ENCODE data around the gene CBX6. TPM values are rescaled to one million over a fixed set of nuclear protein-coding genes. Genes with fewer than 3 reads are reported as not detected.

Gene CBX6
- total and polyA plus RNA-seq, 8 donors, result 8.9 to 46.0 (median 25.9) TPM

DNA sequence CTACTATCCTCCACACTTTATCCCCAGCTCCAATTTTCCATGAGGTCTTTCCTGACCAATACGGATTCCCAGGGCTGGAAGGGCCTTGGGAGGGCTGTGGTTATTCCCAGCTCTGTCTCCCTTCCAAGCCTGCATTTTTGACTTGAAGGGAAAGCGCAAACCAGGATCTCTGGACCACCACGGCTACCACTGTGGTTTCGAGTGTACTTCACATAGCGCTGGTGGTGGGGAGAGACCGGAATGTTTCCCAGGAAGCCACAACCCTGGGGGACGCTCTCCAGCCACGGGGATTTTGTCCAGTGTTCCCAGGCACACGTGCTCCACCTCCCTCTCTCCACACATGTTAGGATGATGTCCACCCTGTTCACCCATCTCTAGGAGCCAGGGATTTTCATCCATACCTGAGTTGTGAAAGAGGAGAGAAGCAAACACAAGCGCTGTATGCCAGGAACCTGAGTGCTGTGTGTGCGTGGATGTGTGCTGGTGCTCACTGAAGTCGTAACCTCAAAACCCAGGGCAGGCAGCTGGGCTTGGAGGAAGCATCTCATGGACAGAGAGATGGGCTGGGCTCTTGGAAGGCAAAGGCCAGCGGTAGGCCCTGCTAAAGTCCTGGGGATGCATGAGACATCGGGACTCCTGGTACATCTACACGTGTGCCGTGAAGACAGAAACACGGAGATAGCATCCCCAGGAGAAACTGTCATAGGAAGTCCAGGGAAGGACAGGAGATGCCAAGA, 26.8 kb downstream of the CBX6 start:
- TF ChIP-seq POLR2AphosphoS5 (IDR thresholded peaks at IDR 0.05) (no peak), EP300 (IDR thresholded peaks at IDR 0.05) (no peak), POLR2A (IDR thresholded peaks at IDR 0.05) (no peak)
- TF ChIP-seq, protein P1, sequence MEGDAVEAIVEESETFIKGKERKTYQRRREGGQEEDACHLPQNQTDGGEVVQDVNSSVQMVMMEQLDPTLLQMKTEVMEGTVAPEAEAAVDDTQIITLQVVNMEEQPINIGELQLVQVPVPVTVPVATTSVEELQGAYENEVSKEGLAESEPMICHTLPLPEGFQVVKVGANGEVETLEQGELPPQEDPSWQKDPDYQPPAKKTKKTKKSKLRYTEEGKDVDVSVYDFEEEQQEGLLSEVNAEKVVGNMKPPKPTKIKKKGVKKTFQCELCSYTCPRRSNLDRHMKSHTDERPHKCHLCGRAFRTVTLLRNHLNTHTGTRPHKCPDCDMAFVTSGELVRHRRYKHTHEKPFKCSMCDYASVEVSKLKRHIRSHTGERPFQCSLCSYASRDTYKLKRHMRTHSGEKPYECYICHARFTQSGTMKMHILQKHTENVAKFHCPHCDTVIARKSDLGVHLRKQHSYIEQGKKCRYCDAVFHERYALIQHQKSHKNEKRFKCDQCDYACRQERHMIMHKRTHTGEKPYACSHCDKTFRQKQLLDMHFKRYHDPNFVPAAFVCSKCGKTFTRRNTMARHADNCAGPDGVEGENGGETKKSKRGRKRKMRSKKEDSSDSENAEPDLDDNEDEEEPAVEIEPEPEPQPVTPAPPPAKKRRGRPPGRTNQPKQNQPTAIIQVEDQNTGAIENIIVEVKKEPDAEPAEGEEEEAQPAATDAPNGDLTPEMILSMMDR (IDR thresholded peaks at IDR 0.05), result no peak
- H3K36me3 ChIP-seq, result no peaks in the 10 kb centered on the region
- intact Hi-C loops (cut with DNase I; ENCODE audit: low total_unique reads), result no loop called here
- peaks cover 0 to 49% (median 19%) of the 10 kb centered on the region in 3 donors for H3K27me3 ChIP-seq
- no peaks in the 10 kb centered on the region for H3K9me3 ChIP-seq
- no peak for DNase-seq
- peak overlapping the region in 1 of 5 donors; percentile 86 for H3K27ac ChIP-seq
- no peak overlapping the region for H3K4me3 ChIP-seq
- peaks cover 10 to 36% (median 27%) of the 10 kb centered on the region in 4 donors for H3K4me1 ChIP-seq
- 52 to 66% (median 55%) methylated on average over 17 of the region's 17 CpGs for WGBS, 5 donors

DNA sequence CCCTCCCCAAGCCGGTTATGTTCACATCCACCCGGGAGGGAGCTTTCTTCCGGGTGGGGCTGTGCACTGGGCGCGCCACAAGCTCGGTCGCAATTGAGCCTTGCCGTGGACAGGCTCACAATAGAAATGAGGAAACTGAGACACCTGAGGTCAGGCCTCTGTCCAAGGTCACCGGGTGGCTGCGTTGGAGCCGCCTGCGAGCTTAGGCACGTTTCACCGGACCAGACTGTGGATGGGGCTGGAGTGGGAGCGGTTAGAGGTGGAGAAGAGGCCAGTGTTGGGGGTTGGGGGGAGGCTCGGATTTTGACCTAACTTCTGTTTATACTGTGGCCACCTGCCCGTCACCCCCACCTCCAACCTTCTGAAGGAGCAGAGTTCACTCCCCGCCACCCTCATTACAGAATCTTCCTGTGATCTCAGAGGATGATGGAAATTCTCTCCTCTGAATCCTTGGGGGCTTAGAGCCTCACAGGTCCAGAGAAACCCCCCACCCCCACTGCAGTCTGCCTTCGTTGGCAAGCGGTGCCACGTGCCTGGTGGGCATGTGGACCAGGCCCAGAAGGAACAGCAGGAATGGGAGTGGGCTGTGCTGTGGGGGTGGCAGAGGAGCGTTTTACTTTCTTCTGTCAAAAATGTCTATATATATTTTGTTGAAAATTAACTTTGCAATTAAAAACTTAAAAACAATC, 27.6 kb downstream of the CBX6 start:
- peak overlapping the region; percentile 48 to 60 (median 56) for H3K4me3 ChIP-seq
- intact Hi-C loops (cut with DNase I; ENCODE audit: low total_unique reads), result no loop called here
- no peaks in the 10 kb centered on the region for H3K36me3 ChIP-seq
- peaks cover 10 to 36% (median 27%) of the 10 kb centered on the region in 4 donors for H3K4me1 ChIP-seq
- H3K9me3 ChIP-seq, result no peaks in the 10 kb centered on the region
- WGBS, 5 donors, result 14 to 22% (median 17%) methylated on average over 12 to 22 of the region's 22 CpGs
- H3K27me3 ChIP-seq, result peaks cover 0 to 43% (median 19%) of the 10 kb centered on the region in 3 donors
- peak overlapping the region in 4 of 5 donors; percentile 32 to 86 (median 59) for H3K27ac ChIP-seq
- TF ChIP-seq POLR2A (IDR thresholded peaks at IDR 0.05), result no peak
- TF ChIP-seq POLR2AphosphoS5 (IDR thresholded peaks at IDR 0.05), result no peak
- TF ChIP-seq, protein P1 (IDR thresholded peaks at IDR 0.05), result no peak
- TF ChIP-seq EP300 (IDR thresholded peaks at IDR 0.05), result no peak
- DNase-seq, result no peak

DNA sequence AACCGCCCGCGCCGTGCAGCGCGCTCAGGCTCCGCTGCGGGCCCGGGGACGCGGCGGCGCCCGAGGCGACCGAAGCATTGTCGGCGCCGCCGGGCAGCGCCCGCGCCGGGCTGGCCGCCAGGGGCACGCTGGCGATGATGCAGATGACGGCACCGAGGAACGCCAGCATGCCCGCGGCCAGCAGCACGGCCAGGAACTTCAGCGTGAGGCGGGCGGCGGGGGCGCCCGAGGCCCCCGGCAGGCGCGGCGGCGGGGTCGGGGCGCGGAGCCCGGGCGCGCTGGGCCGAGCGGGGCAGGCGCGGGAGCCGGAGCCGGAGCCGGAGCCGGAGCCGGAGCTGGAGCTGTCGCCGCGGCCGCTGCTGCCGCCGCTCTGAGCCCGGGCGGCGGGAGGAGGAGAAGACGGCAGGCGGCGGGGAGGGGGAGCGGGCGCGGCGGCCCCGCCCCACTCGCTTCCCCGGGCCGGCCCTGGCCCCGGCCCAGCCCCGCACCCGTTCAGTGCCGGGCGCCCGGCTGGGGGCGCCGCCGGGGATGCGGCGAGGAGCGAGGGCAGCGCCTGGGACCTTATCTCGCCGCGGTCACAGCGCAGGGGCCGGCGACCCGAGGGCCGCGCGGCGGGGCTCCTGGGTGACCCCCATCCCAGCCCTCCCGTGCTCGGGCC, 28.2 kb downstream of the CBX6 start, which contains the start of gene NPTXR:
Gene NPTXR, minus strand, starts transcription at position 372 of the 658 bp plus-strand sequence.
- H3K4me3 ChIP-seq, result peak within 1 kb of the TSS; percentile 48 to 60 (median 56)
- H3K9me3 ChIP-seq, result no peaks in the 10 kb centered on the region
- H3K27me3 ChIP-seq, result peaks cover 0 to 43% (median 19%) of the 10 kb centered on the region in 3 donors
- H3K27ac ChIP-seq, result peak within 1 kb of the TSS; percentile 34 to 86 (median 69)
- TF ChIP-seq POLR2AphosphoS5 (IDR thresholded peaks at IDR 0.05), result peak in 2 of 3 donors; percentile 32 to 59
- TF ChIP-seq, protein P1 (IDR thresholded peaks at IDR 0.05), result no peak
- peak; percentile 62 to 89 for DNase-seq
- WGBS, 5 donors, result 0 to 5% (median 0%) methylated on average over 11 to 101 of the region's 105 CpGs
- no peaks in the 10 kb centered on the region for H3K36me3 ChIP-seq
- intact Hi-C loops (cut with DNase I; ENCODE audit: low total_unique reads), result no loop called here
- peaks cover 10 to 36% (median 27%) of the 10 kb centered on the region in 4 donors for H3K4me1 ChIP-seq

DNA sequence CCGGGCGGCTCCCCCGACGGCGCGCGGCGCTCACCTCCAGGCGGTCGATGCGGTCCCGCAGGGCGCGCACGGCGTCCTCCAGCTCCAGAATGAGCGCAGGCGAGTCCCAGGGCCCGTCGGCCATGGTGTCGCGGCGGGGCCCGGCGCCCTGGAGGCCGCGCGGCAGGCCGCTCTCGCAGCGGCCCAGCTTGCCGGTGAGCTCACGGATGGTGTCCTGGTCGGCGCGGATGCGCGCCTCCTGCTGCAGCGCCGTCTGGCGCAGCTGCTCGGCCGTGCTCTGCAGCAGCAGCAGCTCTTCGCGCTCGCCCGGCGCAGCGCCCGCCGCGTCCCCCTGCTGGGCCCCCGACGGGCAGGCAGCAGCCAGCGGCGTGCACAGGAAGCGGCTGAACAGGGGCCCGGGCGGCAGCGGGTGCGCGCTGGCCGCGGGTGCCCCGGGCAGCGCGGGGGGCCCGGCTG, 28.8 kb downstream of the CBX6 start:
- Histone ChIP-seq H3K9me3 (no peaks in the 10 kb centered on the region), H3K36me3 (no peaks in the 10 kb centered on the region), H3K4me3 (peak overlapping the region; percentile 48 to 60 (median 56)), H3K27me3 (peaks cover 0 to 43% (median 19%) of the 10 kb centered on the region in 3 donors), H3K27ac (peak overlapping the region; percentile 34 to 86 (median 69)), H3K4me1 (peaks cover 10 to 36% (median 27%) of the 10 kb centered on the region in 4 donors)
- whole genome bisulfite sequencing, 5 donors, result 0 to 1% (median 1%) methylated on average over 7 to 68 of the region's 68 CpGs
- TF ChIP-seq POLR2A (IDR thresholded peaks at IDR 0.05) (no peak), POLR2AphosphoS5 (IDR thresholded peaks at IDR 0.05) (peak in 1 of 3 donors; percentile 9)
- TF ChIP-seq, protein P1 (IDR thresholded peaks at IDR 0.05), result peak in 2 of 7 experiments; percentile 12 to 34
- peak; percentile 38 to 94 for DNase-seq
- intact Hi-C loops (cut with DNase I; ENCODE audit: low total_unique reads), result no loop called here
